Tracheal epithelial cell (primary cell): Measurements from ENCODE around the gene DGKI. TPM values are rescaled to one million over a fixed set of nuclear protein-coding genes. Genes with fewer than 3 reads are reported as not detected.

Experiments
- total RNA-seq: library from RNA; depleted of rRNA; stranded (reverse); fragments of >200 nt; gene quantifications from 2 replicates; pipeline ENCODE4 v1.2.1, GENCODE V29; 2014

The DGKI gene
- total RNA-seq: 4.1 TPM in 1 of 2 replicates, not detected in the other

DNA sequence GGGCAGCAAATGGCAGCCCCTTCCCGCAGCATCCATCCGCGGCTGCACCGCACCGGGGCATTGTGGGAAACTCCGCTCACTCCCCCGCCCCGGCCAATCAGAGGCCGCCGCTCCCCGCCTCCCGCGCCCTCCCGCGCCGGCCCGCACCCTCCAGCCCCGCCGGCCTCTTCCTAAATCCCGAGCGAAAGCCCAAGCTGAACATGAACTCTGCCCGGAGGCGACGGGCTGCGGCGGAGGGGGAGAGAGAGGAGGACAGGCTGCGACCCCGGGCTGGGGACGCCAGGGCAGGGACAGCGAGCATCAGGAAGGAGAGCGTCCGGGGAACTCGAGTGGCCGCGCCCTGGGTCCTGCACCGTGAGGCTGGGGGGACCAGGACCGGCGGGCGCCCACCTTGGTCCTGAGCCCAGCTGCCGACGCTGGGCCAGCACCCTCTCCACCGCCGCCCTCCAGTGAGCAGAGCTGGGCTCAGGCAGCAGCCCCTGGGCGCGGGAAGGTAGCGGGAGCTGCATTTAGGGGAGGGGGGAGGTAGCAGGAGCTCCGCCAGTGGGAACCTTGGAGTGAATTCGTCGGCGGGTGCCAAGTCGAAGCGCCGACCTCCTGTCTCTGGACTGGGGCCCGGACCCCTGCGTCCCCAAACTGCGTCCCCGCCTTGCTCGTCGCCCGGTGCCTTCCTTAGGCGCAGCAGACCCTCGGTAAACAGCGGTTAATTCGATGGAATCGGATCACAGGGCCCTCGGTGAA, at the start of gene DGKI:
DGKI (minus strand) TSS at position 148 of the 741 bp plus-strand sequence.

GRCh38 chr7:137343281-137343841, 503.4 kb downstream of the DGKI start, which contains the start of gene PTN:
PTN (minus strand) TSS chr7:137343733; CDS start chr7:137254973, 88,760 bp downstream.

Other genes starting within 250 kb of the DGKI start
- 9.2 and 9.8 TPM in 2 replicates for gene CREB3L2, start 155.1 kb upstream of the DGKI start, total RNA-seq
- gene AKR1D1, start 229.5 kb upstream of the DGKI start, total RNA-seq: not detected in 2 replicates